ENCODE measurements around the gene GIPR. TPM values are rescaled to one million over a fixed set of nuclear protein-coding genes. Genes with fewer than 3 reads are reported as not detected.

Gene GIPR
- total RNA-seq, 1 donor from 2014 or later: 0.69 TPM

DNA sequence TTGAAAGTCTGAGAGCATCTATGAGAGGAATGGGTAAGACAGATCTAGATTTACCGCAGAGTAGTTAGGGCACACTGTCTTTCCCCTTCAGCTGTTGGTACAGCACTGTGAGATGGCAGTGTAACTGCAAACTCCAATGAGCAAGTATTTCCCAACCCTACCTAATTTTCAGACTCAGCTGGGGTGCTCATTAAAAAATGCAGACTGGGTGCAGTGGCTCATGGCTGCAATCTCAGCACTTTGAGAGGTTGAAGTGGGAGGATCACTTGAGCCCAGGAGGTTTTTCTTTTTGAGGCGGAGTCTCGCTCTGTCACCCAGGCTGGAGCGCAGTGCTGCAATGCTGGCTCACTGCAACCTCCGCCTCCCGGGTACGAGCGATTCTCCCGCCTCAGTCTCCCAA, 37.1 kb downstream of the GIPR start:
- intact Hi-C loops (cut with micrococcal nuclease): no loop called here
- ATAC-seq (ENCODE audit: low read depth) (no peak), DNase-seq (no peak)
- Mint-ChIP-seq H3K36me3 (ENCODE audit: low read depth) (peaks cover 35% of the 10 kb centered on the region), H3K4me3 (no peak overlapping the region), H3K4me1 (peaks cover 31% of the 10 kb centered on the region), H3K27ac (no peak overlapping the region), H3K9me3 (no peaks in the 10 kb centered on the region), H3K27me3 (no peaks in the 10 kb centered on the region)
- TF ChIP-seq, protein P1, sequence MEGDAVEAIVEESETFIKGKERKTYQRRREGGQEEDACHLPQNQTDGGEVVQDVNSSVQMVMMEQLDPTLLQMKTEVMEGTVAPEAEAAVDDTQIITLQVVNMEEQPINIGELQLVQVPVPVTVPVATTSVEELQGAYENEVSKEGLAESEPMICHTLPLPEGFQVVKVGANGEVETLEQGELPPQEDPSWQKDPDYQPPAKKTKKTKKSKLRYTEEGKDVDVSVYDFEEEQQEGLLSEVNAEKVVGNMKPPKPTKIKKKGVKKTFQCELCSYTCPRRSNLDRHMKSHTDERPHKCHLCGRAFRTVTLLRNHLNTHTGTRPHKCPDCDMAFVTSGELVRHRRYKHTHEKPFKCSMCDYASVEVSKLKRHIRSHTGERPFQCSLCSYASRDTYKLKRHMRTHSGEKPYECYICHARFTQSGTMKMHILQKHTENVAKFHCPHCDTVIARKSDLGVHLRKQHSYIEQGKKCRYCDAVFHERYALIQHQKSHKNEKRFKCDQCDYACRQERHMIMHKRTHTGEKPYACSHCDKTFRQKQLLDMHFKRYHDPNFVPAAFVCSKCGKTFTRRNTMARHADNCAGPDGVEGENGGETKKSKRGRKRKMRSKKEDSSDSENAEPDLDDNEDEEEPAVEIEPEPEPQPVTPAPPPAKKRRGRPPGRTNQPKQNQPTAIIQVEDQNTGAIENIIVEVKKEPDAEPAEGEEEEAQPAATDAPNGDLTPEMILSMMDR (IDR thresholded peaks at IDR 0.05): no peak
- CTCF ChIA-PET: interaction anchor here (0.6 to 5.5 kb wide), 2 partner anchors 12 to 755 kb away, joined by 3 to 36 read pairs; partner anchors contain the start of genes QPCTL and SNRPD2
- POLR2A ChIA-PET: interaction anchor here (1.0 to 5.1 kb wide), 4 partner anchors 12 to 64 kb away, joined by 3 to 74 read pairs (median 16); partner anchors contain the start of genes FBXO46, QPCTL and SIX5

DNA sequence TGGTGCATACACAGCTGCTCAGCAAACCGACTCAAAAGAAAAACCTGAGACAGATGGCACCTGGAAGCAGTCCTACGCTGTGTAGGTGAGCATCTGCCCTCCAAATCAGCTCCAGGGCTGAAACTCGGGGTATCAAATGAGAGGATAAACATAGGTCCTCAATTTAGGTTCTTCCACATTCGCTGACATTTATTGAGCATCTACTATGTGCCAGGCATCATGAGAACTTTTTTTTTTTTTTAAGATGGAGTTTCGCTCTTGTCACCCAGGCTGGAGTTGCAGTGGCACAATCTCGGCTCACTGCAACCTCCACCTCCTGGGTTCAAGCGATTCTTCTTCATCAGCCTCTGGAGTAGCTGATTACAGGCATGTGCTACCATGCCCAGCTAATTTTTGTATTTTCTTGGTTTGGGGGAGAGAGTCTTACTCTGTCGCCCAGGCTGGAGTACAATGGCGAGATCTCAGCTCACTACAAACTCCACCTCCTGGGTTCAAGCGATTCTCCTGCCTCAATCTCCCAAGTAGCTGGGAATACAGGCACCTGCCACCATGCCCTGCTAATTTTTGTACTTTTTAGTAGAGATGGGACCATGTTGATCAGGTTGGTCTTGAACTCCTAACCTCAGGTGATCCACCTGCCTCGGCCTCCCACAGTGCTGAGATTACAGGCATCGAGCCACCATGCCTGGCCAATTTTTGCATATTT, 37.8 kb downstream of the GIPR start:
- Mint-ChIP-seq H3K9me3 (no peaks in the 10 kb centered on the region), H3K27ac (peak overlapping the region; percentile 88), H3K4me1 (peaks cover 37% of the 10 kb centered on the region), H3K36me3 (ENCODE audit: low read depth) (peaks cover 42% of the 10 kb centered on the region), H3K4me3 (no peak overlapping the region), H3K27me3 (no peaks in the 10 kb centered on the region)
- no peak for DNase-seq
- no peak for ATAC-seq (ENCODE audit: low read depth)
- CTCF ChIA-PET: interaction anchor here (0.6 to 5.5 kb wide), 3 partner anchors 13 to 754 kb away, joined by 3 to 36 read pairs (median 3); partner anchors contain the start of genes QPCTL and SNRPD2
- intact Hi-C loops (cut with micrococcal nuclease): loop anchor here (1.0 kb wide), 1 partner anchor 14 kb away; the partner anchor contains the start of gene QPCTL
- POLR2A ChIA-PET: interaction anchor here (0.7 to 5.1 kb wide), 10 partner anchors 11 to 751 kb away, joined by 3 to 74 read pairs (median 6); partner anchors contain the start of genes FBXO46, QPCTL, SIX5 and SNRPD2
- TF ChIP-seq, protein P1 (IDR thresholded peaks at IDR 0.05): no peak

DNA sequence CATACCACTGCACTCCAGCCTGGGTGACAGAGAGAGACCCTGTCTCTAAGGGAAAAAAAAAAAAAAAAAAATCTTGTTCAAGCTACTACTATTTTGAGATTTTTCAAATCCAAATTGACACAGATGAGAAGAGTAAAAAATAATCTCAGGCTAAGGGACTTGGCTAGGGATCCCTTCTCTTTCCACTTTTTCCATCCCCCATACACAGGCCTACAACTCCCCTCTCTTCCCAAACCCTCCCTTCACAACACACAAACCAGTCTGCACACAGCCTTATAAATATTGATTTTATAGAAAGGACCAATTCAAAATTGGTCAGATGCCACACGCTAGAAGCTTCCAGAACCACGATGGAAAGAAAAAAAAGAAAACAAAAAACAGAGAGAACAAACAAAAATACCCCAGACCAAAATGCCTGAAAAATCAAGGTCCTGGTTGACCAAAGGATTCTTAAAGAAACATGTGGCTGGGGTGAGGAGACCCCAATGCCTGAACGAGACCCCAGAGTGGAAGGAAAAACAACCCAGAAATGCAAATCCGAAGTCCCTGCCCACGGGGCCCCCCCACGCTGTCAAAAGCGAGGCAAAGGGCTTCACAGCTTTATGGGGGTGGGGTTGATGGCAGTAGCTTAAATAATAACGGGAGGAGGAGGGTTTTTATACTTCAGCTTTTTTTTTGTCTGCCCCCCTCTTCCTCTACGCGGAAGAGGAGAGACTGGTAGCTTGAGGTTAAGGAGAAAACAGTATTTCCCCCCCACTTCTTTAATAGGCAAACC, 42.5 kb downstream of the GIPR start:
- POLR2A ChIA-PET: interaction anchor here (0.6 to 1.4 kb wide), 7 partner anchors 12 to 1146 kb away, joined by 3 to 13 read pairs (median 3); partner anchors contain the start of genes QPCTL and SIX5
- H3K4me3 Mint-ChIP-seq: no peak overlapping the region
- intact Hi-C loops (cut with micrococcal nuclease): no loop called here

DNA sequence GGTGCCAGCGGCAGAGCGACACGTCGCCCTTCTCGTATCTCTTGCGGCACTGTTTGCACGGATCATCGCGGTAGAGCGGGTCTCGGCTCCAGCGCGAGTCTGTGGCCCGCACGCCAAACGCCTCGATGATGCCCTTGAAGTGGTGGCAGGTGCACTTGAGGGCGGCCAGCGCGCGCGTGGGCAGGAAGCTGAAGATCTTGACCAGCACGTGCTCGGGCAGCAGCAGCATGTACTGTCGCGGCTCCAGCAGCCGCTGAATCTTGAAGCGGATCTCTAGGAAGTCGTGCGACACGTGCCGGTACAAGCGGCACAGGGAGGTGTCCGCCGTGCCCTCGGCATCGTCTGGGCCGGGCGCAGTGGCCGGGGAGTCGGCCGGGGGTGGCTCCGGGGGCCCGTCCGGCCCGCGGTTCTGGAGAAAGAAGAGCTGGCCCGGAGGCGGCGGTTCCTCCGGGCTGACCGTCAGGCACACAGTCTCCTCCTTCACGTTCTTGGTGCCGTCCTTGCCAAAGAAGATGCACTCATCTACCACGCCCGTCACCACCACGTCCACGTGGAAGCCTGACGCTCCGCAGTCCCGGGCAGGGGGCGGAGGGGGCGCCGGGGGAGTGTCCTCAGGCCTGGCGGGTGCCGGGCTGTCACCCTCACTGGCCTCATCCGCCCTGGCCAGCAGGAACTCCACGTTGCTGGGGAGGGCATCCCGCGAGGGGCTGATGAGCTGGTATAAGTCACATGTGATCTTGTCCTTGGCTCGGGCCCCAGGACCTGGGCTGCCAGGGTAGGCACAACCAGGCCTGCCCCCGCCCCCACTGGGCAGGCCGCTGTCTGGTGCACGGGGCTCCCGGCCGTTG, 44.1 kb downstream of the GIPR start:
- ATAC-seq (ENCODE audit: low read depth) (no peak), DNase-seq (no peak)
- intact Hi-C loops (cut with micrococcal nuclease): no loop called here
- ChIA-PET CTCF (no interaction called here), POLR2A (interaction anchor here (7.1 kb wide), 1 partner anchor 20 kb away, joined by 123 read pairs; the partner anchor contains the start of genes QPCTL and SNRPD2)
- Mint-ChIP-seq H3K36me3 (ENCODE audit: low read depth) (peaks cover 35% of the 10 kb centered on the region), H3K4me1 (peaks cover 40% of the 10 kb centered on the region), H3K27ac (no peak overlapping the region), H3K4me3 (no peak overlapping the region), H3K27me3 (no peaks in the 10 kb centered on the region), H3K9me3 (no peaks in the 10 kb centered on the region)
- TF ChIP-seq, protein P1 (IDR thresholded peaks at IDR 0.05): no peak

More for the DNA sequence above, 42.5 kb downstream of the GIPR start:
- CTCF ChIA-PET: no interaction called here
- Mint-ChIP-seq H3K4me1 (peaks cover 41% of the 10 kb centered on the region), H3K9me3 (no peaks in the 10 kb centered on the region), H3K36me3 (ENCODE audit: low read depth) (peaks cover 33% of the 10 kb centered on the region), H3K27ac (peak overlapping the region; percentile 55), H3K27me3 (no peaks in the 10 kb centered on the region)
- DNase-seq: no peak
- no peak for ATAC-seq (ENCODE audit: low read depth)
- TF ChIP-seq, protein P1 (IDR thresholded peaks at IDR 0.05): no peak

Measured in activated B cell treated with CpG ODN at 0.5 μM for 24 hours (primary cell).